Diencephalon (tissue), 1 donor: ENCODE results near the gene PARD6G. TPM values are rescaled to one million over a fixed set of nuclear protein-coding genes. Genes with fewer than 3 reads are reported as not detected.

Experiments
- total RNA-seq: library from RNA; depleted of rRNA; stranded (reverse); fragments of >200 nt; gene quantifications from one replicate; pipeline ENCODE4 v1.2.3, GENCODE V29; 2014

The PARD6G gene
- 7.6 TPM for total RNA-seq

GRCh38 chr18:80247393-80247841 is at the start of gene PARD6G:
TSS of gene PARD6G (minus strand) at chr18:80247514. CDS start at chr18:80247348, 166 bp downstream.

GRCh38 chr18:80108739-80109675 is 138.3 kb downstream of the PARD6G start, which contains the start of gene ADNP2:
TSS of gene ADNP2 (plus strand) at chr18:80109262. CDS start at chr18:80117543, 8,281 bp downstream.

Other genes with a start within 250 kb of the PARD6G start
- gene RBFA, start 213.1 kb downstream of the PARD6G start, total RNA-seq = 42.0 TPM
- gene ADNP2, start 138.3 kb downstream of the PARD6G start, total RNA-seq = 24.7 TPM